HepG2 (cell line): ENCODE results near the gene B3GAT3. TPM values are rescaled to one million over a fixed set of nuclear protein-coding genes. Genes with fewer than 3 reads are reported as not detected.

Experiments
- CENPT ChIP-seq: sonication (generic); formaldehyde crosslinking; IDR thresholded peaks from 2 replicates; pipeline ENCODE4 v1.8.0; 2022; ENCODE audit warnings: low read depth, mild to moderate bottlenecking, moderate library complexity, missing genetic modification reagents
- DNMT1 ChIP-seq: sonication (generic); formaldehyde crosslinking; IDR thresholded peaks from 2 replicates; pipeline ENCODE4 v1.5.1; 2020; ENCODE audit warnings: mild to moderate bottlenecking, missing genetic modification reagents
- EP300 ChIP-seq, 3 experiments: sonication (generic) in 1 of 3; formaldehyde crosslinking in 1 of 3; IDR thresholded peaks; 2 replicates each; pipeline versions ENCODE4 v1.5.1 to v1.6.1; 2011 to 2020; ENCODE audit warnings: low read depth in 2 of 3, low read length in 2 of 3, borderline replicate concordance in 1 of 3, improper control_type of control experiment in 1 of 3, mild to moderate bottlenecking in 1 of 3, missing genetic modification reagents in 1 of 3, moderate library complexity in 1 of 3
- GPN1 ChIP-seq: sonication (generic); formaldehyde crosslinking; IDR thresholded peaks from 2 replicates; pipeline ENCODE4 v1.5.1; 2020; ENCODE audit warnings: missing genetic modification reagents, borderline replicate concordance
- KLF6 ChIP-seq: IDR thresholded peaks from 2 replicates; pipeline ENCODE4 v1.8.0; 2016; ENCODE audit warnings: missing biosample characterization, missing genetic modification reagents
- MTA3 ChIP-seq: sonication (generic); formaldehyde crosslinking; IDR thresholded peaks from 2 replicates; pipeline ENCODE4 v1.4.0; 2020; ENCODE audit warnings: missing genetic modification reagents
- RELA ChIP-seq: sonication (generic); formaldehyde crosslinking; IDR thresholded peaks from 2 replicates; pipeline ENCODE4 v1.4.0; 2020; ENCODE audit warnings: missing genetic modification reagents
- TAF1 ChIP-seq: sonication (generic); formaldehyde crosslinking; IDR thresholded peaks from 2 replicates; pipeline ENCODE4 v1.4.0; 2020; ENCODE audit warnings: missing genetic modification reagents
- XBP1 ChIP-seq: sonication (generic); formaldehyde crosslinking; IDR thresholded peaks from 2 replicates; pipeline ENCODE4 v1.5.0; 2020; ENCODE audit warnings: missing genetic modification reagents
- ZNF253 ChIP-seq: sonication (generic); formaldehyde crosslinking; IDR thresholded peaks from 2 replicates; pipeline ENCODE4 v1.8.0; 2022; ENCODE audit warnings: mild to moderate bottlenecking, missing genetic modification reagents, borderline replicate concordance
- ZNF484 ChIP-seq: sonication (generic); formaldehyde crosslinking; IDR thresholded peaks from 2 replicates; pipeline ENCODE4 v1.5.1; 2020; ENCODE audit warnings: mild to moderate bottlenecking, low read depth, missing genetic modification reagents, borderline replicate concordance
- ZNF678 ChIP-seq: sonication (generic); formaldehyde crosslinking; IDR thresholded peaks from 2 replicates; pipeline ENCODE4 v1.4.0; 2020; ENCODE audit warnings: mild to moderate bottlenecking, missing genetic modification reagents
- ZNF772 ChIP-seq: sonication (generic); formaldehyde crosslinking; IDR thresholded peaks from 2 replicates; pipeline ENCODE4 v1.5.0; 2020; ENCODE audit warnings: mild to moderate bottlenecking, missing genetic modification reagents
- polyA plus RNA-seq, 8 experiments: library from polyadenylated mRNA; depleted of rRNA in 3 of 8; stranded (reverse) in 7 of 8; unstranded in 1 of 8; fragments of >200 nt; fragmentation: Illumina TruSeq in 4 of 8; extraction: Trizol in 4 of 8; gene quantifications; 2 replicates each; pipeline versions ENCODE4 v1.2.1 to v1.2.3, GENCODE V29; 2011 to 2016; ENCODE audit warnings: low read depth in 4 of 8, missing spikeins in 1 of 8, mixed read lengths in 1 of 8; ENCODE audit not compliant: insufficient read depth in 1 of 8
- total RNA-seq, 5 experiments: library from RNA; depleted of rRNA; stranded (reverse); fragments of >200 nt; fragmentation: Illumina TruSeq; extraction: Trizol; gene quantifications; 2 replicates each; pipeline ENCODE4 v1.2.3, GENCODE V29; 2016; ENCODE audit warnings: low read depth in 1 of 5
- TF ChIP-seq, protein P1 (sequence below), 2 experiments: sonication (generic) in 1 of 2; formaldehyde crosslinking in 1 of 2; IDR thresholded peaks; 2 replicates each; pipeline versions ENCODE4 v1.4.0 to v1.6.1; 2018 to 2020; ENCODE audit warnings: missing genetic modification reagents in 2 of 2, borderline replicate concordance in 1 of 2, low read depth in 1 of 2, mild to moderate bottlenecking in 1 of 2, missing biosample characterization in 1 of 2
- TF ChIP-seq, protein P2 (sequence below): sonication (generic); formaldehyde crosslinking; IDR thresholded peaks from 2 replicates; pipeline ENCODE4 v1.4.0; 2020; ENCODE audit warnings: missing genetic modification reagents
- TF ChIP-seq, protein P3 (sequence below): sonication (generic); formaldehyde crosslinking; IDR thresholded peaks from 2 replicates; pipeline ENCODE4; 2020; ENCODE audit warnings: missing genetic modification reagents, mild to moderate bottlenecking, borderline replicate concordance
- TF ChIP-seq, protein P4 (sequence below): IDR thresholded peaks from 2 replicates; pipeline ENCODE4 v1.6.1; 2016; ENCODE audit warnings: mild to moderate bottlenecking
- TF ChIP-seq, protein P5 (sequence below): sonication (generic); formaldehyde crosslinking; IDR thresholded peaks from 2 replicates; pipeline ENCODE4 v1.8.0; 2022; ENCODE audit warnings: missing genetic modification reagents, mild to moderate bottlenecking, moderate library complexity, borderline replicate concordance

Gene B3GAT3
- total and polyA plus RNA-seq, 2 of the 13 experiments (the other 11 are each of a cell fraction or from before 2014, with no cell fraction given): 21.3 to 26.1 TPM

DNA sequence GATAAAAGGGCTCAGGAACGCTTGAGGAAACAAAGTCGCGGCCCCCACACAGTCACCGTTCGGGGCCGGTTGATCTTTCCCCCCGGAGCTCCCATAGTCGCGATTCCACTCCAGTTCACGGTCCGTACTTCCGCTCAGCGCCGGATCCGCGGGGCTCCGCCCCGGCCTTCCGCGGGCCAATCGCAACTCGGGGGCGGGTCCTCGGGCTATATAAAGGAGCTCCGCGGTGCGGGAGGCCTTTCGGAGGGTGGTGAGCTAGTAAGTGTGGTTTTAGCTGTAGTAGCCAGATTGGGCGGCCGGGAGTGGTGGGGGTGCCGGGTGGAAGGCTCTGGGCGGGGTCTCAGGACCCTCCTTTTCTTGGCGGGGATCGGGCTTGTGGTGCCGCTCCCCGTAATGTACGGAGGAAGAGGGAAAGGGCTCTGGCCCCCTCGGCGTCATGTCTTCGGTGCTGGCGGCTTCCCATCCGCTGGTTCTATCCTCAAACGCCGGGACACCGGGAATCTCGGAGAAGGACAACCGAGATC is 43.4 kb upstream of the B3GAT3 start, which contains the start of the genes C11orf98 and CSKMT (continued):
- TF ChIP-seq, protein P1, sequence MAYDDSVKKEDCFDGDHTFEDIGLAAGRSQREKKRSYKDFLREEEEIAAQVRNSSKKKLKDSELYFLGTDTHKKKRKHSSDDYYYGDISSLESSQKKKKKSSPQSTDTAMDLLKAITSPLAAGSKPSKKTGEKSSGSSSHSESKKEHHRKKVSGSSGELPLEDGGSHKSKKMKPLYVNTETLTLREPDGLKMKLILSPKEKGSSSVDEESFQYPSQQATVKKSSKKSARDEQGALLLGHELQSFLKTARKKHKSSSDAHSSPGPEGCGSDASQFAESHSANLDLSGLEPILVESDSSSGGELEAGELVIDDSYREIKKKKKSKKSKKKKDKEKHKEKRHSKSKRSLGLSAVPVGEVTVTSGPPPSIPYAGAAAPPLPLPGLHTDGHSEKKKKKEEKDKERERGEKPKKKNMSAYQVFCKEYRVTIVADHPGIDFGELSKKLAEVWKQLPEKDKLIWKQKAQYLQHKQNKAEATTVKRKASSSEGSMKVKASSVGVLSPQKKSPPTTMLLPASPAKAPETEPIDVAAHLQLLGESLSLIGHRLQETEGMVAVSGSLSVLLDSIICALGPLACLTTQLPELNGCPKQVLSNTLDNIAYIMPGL (CRISPR knock-in tag; IDR thresholded peaks at IDR 0.05; ENCODE audit: borderline replicate concordance in 1 of 2, low read depth in 1 of 2): peak; percentile 51 to 85; a peak in 3 of 4 replicates
- TF ChIP-seq DNMT1 (CRISPR knock-in tag) (no peak), CENPT (no peak), ZNF484 (no peak), XBP1 (CRISPR knock-in tag) (no peak), GPN1 (CRISPR knock-in tag) (peak; percentile 14; the same call in 1 of the 2 replicates), KLF6 (CRISPR knock-in tag) (peak; percentile 85; the same call in 1 of the 2 replicates), TAF1 (CRISPR knock-in tag) (peak; percentile 92), ZNF772 (CRISPR knock-in tag) (no peak), MTA3 (CRISPR knock-in tag) (no peak), EP300 (IDR thresholded peaks at IDR 0.05; ENCODE audit: low read depth in 2 of 2, low read length in 2 of 2) (peak in 1 of 2 experiments; percentile 11; a peak in 2 of 4 replicates), EP300 (CRISPR knock-in tag; IDR thresholded peaks at IDR 0.05; ENCODE audit: borderline replicate concordance) (peak; percentile 39; the same call in 1 of the 2 replicates), ZNF678 (peak; percentile 41; the same call in 1 of the 2 replicates), RELA (peak; percentile 55; the same call in 1 of the 2 replicates), ZNF253 (CRISPR knock-in tag) (peak; percentile 47; the same call in 1 of the 2 replicates)
- TF ChIP-seq, protein P2, sequence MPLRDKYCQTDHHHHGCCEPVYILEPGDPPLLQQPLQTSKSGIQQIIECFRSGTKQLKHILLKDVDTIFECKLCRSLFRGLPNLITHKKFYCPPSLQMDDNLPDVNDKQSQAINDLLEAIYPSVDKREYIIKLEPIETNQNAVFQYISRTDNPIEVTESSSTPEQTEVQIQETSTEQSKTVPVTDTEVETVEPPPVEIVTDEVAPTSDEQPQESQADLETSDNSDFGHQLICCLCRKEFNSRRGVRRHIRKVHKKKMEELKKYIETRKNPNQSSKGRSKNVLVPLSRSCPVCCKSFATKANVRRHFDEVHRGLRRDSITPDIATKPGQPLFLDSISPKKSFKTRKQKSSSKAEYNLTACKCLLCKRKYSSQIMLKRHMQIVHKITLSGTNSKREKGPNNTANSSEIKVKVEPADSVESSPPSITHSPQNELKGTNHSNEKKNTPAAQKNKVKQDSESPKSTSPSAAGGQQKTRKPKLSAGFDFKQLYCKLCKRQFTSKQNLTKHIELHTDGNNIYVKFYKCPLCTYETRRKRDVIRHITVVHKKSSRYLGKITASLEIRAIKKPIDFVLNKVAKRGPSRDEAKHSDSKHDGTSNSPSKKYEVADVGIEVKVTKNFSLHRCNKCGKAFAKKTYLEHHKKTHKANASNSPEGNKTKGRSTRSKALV: 0 out of 2 replicates have a peak, but pooled peaks have one; percentile 55
- TF ChIP-seq, protein P3, sequence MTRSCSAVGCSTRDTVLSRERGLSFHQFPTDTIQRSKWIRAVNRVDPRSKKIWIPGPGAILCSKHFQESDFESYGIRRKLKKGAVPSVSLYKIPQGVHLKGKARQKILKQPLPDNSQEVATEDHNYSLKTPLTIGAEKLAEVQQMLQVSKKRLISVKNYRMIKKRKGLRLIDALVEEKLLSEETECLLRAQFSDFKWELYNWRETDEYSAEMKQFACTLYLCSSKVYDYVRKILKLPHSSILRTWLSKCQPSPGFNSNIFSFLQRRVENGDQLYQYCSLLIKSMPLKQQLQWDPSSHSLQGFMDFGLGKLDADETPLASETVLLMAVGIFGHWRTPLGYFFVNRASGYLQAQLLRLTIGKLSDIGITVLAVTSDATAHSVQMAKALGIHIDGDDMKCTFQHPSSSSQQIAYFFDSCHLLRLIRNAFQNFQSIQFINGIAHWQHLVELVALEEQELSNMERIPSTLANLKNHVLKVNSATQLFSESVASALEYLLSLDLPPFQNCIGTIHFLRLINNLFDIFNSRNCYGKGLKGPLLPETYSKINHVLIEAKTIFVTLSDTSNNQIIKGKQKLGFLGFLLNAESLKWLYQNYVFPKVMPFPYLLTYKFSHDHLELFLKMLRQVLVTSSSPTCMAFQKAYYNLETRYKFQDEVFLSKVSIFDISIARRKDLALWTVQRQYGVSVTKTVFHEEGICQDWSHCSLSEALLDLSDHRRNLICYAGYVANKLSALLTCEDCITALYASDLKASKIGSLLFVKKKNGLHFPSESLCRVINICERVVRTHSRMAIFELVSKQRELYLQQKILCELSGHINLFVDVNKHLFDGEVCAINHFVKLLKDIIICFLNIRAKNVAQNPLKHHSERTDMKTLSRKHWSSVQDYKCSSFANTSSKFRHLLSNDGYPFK: peak; percentile 49; the same call in 1 of the 2 replicates
- TF ChIP-seq, protein P4, sequence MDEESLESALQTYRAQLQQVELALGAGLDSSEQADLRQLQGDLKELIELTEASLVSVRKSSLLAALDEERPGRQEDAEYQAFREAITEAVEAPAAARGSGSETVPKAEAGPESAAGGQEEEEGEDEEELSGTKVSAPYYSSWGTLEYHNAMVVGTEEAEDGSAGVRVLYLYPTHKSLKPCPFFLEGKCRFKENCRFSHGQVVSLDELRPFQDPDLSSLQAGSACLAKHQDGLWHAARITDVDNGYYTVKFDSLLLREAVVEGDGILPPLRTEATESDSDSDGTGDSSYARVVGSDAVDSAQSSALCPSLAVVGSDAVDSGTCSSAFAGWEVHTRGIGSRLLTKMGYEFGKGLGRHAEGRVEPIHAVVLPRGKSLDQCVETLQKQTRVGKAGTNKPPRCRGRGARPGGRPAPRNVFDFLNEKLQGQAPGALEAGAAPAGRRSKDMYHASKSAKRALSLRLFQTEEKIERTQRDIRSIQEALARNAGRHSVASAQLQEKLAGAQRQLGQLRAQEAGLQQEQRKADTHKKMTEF (CRISPR knock-in tag): peak; percentile 63
- TF ChIP-seq, protein P5, sequence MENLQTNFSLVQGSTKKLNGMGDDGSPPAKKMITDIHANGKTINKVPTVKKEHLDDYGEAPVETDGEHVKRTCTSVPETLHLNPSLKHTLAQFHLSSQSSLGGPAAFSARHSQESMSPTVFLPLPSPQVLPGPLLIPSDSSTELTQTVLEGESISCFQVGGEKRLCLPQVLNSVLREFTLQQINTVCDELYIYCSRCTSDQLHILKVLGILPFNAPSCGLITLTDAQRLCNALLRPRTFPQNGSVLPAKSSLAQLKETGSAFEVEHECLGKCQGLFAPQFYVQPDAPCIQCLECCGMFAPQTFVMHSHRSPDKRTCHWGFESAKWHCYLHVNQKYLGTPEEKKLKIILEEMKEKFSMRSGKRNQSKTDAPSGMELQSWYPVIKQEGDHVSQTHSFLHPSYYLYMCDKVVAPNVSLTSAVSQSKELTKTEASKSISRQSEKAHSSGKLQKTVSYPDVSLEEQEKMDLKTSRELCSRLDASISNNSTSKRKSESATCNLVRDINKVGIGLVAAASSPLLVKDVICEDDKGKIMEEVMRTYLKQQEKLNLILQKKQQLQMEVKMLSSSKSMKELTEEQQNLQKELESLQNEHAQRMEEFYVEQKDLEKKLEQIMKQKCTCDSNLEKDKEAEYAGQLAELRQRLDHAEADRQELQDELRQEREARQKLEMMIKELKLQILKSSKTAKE: no peak
